Measurements from ENCODE around the gene TRIM54. TPM values are rescaled to one million over a fixed set of nuclear protein-coding genes. Genes with fewer than 3 reads are reported as not detected.
"Not testable (repeated sequence)": the region's sequence is repeated elsewhere in the genome, so short reads cannot be mapped to it uniquely, and the experiment has no call there.

Gene TRIM54
- total RNA-seq, 2 experiments from 2014 or later: 0.13 TPM; not detected in 1

DNA sequence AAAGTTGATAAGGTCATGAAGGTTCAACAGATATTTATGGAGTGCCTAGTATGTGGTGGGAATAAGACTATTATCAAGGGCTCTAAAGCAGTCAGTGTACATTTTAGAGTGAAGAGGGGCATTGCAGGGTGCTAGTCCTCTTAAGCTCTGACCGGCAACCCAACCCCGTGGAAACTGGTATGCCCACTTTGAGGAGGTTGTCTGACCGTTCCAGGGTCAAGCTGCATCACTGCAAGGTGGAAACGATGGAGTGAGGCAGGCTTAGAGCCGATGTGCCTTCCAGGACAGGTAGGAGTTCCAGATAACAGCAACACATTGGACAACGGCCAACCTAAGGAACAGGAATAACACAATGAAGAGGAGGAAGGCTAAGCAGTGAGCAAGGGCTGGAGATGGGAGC lies 27.4 kb downstream of the TRIM54 start:
- H3K9me3 Mint-ChIP-seq: no peaks in the 10 kb centered on the region
- no peak overlapping the region for H3K27ac Mint-ChIP-seq
- H3K4me3 Mint-ChIP-seq: no peak overlapping the region
- no peak for DNase-seq
- peaks cover 29% of the 10 kb centered on the region for H3K36me3 Mint-ChIP-seq (ENCODE audit: low read depth)
- peaks cover 4% of the 10 kb centered on the region for H3K4me1 Mint-ChIP-seq
- ChIA-PET POLR2A (no interaction called here), CTCF (no interaction called here)
- peaks cover 21% of the 10 kb centered on the region for H3K27me3 Mint-ChIP-seq

DNA sequence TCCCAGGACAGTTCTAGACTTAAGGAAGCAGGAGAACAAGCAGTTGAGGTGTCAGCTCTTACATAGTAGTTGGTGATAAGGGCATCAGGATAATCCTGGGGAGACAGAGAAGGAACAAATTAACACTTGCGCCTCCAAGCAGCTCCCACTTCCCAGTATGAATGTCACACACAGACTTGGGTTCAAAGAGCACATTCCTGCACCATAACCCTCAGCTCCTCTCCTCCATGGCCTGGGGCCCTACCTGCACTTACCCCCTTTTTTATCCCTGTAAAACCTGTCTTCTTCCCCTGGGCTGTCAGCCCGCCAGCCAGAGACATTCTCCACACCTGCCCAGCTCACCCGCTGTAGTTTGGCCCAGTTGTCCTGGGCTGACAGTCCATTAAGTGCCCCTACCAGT lies 29.9 kb downstream of the TRIM54 start:
- ChIA-PET POLR2A (interaction anchor here (1.2 to 1.5 kb wide), 2 partner anchors 10 to 11 kb away, joined by 4 to 10 read pairs; partner anchors contain the start of gene MPV17), CTCF (interaction anchor here (1.0 to 4.4 kb wide), 2 partner anchors 9 to 10 kb away, joined by 3 to 16 read pairs; no protein-coding TSS in a partner anchor)
- no peak overlapping the region for H3K27ac Mint-ChIP-seq
- H3K4me1 Mint-ChIP-seq: no peaks in the 10 kb centered on the region
- peaks cover 2% of the 10 kb centered on the region for H3K27me3 Mint-ChIP-seq
- H3K9me3 Mint-ChIP-seq: no peaks in the 10 kb centered on the region
- H3K36me3 Mint-ChIP-seq (ENCODE audit: low read depth): peaks cover 29% of the 10 kb centered on the region
- H3K4me3 Mint-ChIP-seq: no peak overlapping the region
- no peak for DNase-seq

DNA sequence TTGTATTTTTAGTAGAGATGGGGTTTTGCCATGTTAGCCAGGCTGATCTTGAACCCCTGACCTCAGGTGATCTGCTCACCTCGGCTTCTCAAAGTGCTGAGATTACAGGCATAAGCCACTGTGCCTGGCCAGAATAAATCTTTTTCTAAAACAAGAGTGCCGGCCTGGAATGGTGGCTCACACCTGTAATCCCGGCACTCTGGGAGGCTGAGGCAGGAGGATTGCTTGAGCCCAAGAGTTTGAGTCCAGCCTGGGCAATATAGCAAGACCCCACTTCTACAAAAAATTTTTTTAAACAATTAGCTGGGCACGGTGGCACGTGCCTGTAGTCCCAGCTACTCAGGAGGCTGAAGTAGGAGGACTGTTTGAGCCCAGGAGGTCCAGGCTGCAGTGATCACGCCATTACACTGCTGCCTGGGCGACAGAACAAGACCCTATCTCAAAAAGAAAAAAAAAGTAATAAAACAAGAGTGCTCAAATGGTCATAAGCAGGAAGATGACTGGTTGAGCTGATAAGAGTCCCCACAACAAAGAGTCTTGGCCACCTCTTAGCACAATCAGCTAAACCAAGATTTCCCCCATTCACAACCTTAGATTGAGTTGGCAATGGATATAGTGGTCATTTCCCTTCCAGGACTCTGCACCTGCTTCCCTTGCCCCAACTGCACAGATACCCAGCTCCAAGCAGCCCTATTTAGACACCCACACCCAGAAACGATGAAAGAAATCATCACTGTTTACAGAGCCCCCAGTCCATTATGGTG lies 31.8 kb downstream of the TRIM54 start:
- no peak overlapping the region for H3K27ac Mint-ChIP-seq
- H3K4me3 Mint-ChIP-seq: no peak overlapping the region
- no peaks in the 10 kb centered on the region for H3K9me3 Mint-ChIP-seq
- ChIA-PET CTCF (interaction anchor here (0.8 to 4.4 kb wide), 3 partner anchors 11 to 56 kb away, joined by 3 to 16 read pairs (median 4); no protein-coding TSS in a partner anchor), POLR2A (interaction anchor here (0.6 to 2.2 kb wide), 3 partner anchors 9 to 50 kb away, joined by 3 to 10 read pairs (median 3); partner anchors contain the start of gene MPV17)
- H3K36me3 Mint-ChIP-seq (ENCODE audit: low read depth): peaks cover 26% of the 10 kb centered on the region
- H3K4me1 Mint-ChIP-seq: no peaks in the 10 kb centered on the region
- DNase-seq: no peak
- no peaks in the 10 kb centered on the region for H3K27me3 Mint-ChIP-seq

DNA sequence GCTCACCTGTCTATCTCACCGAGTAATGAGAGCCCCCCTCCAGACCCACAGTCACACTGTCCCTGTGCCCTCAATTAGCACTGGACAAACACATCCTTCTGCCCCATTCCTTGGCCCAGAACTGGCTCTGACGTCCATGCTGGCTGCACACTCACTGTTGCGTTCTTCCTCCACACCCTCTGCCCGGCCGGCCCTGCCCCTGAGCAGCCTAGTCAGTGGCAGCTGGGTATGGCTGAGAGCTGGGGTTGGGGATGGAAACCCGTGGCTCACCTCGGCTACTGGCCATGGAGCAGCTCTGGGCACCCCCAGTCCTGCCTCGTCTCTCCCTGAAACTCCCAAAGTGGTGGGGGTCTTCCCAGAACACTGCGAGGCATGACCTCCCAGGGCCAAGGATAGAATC lies 32.5 kb downstream of the TRIM54 start:
- H3K27me3 Mint-ChIP-seq: no peaks in the 10 kb centered on the region
- ChIA-PET CTCF (interaction anchor here (0.8 to 4.4 kb wide), 4 partner anchors 12 to 173 kb away, joined by 3 to 16 read pairs (median 4); no protein-coding TSS in a partner anchor), POLR2A (interaction anchor here (1.2 to 2.2 kb wide), 2 partner anchors 8 to 50 kb away, joined by 3 to 10 read pairs; partner anchors contain the start of gene MPV17)
- no peak overlapping the region for H3K27ac Mint-ChIP-seq
- DNase-seq: no peak
- no peak overlapping the region for H3K4me3 Mint-ChIP-seq
- peaks cover 22% of the 10 kb centered on the region for H3K36me3 Mint-ChIP-seq (ENCODE audit: low read depth)
- H3K9me3 Mint-ChIP-seq: no peaks in the 10 kb centered on the region
- H3K4me1 Mint-ChIP-seq: no peaks in the 10 kb centered on the region

DNA sequence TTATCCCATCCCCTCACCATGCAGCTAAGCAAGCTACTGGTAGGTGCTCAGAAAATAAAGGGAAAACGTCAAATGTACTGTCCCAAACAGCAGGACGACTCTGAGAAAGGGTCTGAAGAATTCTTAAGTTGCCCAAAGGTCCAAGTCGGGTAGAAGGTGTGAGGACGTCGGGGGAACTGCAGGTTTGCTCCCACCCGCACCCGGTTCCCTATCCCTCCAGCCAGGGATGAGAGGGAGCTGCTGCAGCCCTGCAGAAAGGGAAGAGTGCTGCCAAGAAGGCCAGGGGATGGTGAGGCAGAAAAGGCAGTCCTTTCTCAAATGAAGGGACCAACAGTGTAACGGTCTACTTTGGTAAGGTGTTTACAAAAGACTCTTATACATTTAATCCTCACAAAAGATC lies 32.9 kb downstream of the TRIM54 start:
- Mint-ChIP-seq H3K27ac (no peak overlapping the region), H3K36me3 (ENCODE audit: low read depth) (peaks cover 20% of the 10 kb centered on the region), H3K4me1 (no peaks in the 10 kb centered on the region), H3K27me3 (no peaks in the 10 kb centered on the region), H3K4me3 (no peak overlapping the region), H3K9me3 (no peaks in the 10 kb centered on the region)
- ChIA-PET POLR2A (interaction anchor here (1.2 to 2.2 kb wide), 2 partner anchors 8 to 51 kb away, joined by 3 to 10 read pairs; partner anchors contain the start of gene MPV17), CTCF (interaction anchor here (0.9 kb wide), 1 partner anchor 173 kb away, joined by 3 read pairs; no protein-coding TSS in a partner anchor)
- DNase-seq: no peak

DNA sequence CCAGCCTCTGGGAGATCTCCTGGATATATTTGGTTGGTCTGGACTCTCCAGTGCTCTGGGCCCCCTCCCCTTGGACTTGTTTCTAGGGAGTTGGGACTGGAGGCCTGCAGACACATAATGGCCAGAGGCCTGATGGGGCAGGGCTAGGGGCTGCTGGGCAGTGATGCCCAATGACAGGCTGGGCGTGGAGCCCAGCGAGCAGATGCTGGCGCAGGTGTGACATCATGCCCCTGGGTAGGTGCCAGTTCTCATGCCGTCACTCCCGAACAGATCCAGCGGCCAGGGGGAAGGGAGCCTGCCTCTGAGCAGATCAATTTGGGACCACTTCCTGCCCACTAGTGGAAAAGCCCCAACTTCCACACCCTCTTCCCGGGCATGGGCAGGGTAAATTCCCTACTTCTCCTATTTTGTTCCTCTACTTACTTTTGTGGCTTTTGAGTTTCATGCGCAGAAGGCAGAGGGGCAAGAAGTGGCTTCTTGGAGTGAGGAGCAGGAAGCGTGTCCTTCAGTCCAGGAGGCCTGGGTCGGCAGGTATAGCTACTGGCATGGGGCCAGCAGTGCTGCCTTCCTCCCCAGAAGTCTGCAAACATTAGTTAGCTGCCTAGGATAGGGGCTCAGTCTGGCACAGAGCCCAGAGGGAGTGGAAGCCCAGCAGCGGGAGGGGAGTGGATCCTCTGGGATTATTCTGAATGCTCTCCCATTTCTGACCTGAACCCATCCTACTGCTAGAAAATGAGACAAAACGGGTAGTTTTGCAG lies 34.6 kb downstream of the TRIM54 start:
- DNase-seq: no peak
- peaks cover 7% of the 10 kb centered on the region for H3K4me1 Mint-ChIP-seq
- no peaks in the 10 kb centered on the region for H3K9me3 Mint-ChIP-seq
- ChIA-PET CTCF (interaction anchor here (1.1 to 5.1 kb wide), 2 partner anchors 14 to 37 kb away, joined by 3 to 27 read pairs; no protein-coding TSS in a partner anchor), POLR2A (no interaction called here)
- H3K36me3 Mint-ChIP-seq (ENCODE audit: low read depth): peaks cover 9% of the 10 kb centered on the region
- no peak overlapping the region for H3K27ac Mint-ChIP-seq
- H3K4me3 Mint-ChIP-seq: no peak overlapping the region
- no peaks in the 10 kb centered on the region for H3K27me3 Mint-ChIP-seq

DNA sequence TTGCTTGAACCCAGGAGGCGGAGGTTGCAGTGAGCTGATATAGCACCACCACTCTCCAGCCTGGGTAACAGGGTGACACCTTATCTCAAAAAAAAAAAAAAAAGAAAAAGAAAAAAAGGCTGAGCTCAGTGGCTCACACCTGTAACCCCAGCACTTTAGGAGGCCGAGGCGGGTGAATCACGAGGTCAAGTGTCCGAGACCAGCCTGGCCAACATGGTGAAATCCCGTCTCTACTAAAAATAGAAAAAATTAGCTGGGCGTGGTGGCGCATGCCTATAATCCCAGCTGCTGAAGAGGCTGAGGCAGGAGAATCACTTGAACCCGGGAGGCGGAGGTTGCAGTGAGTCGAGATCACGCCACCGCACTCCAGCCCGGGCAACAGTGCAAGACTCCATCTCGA lies 37.6 kb downstream of the TRIM54 start:
- ChIA-PET CTCF (interaction anchor here (0.5 to 5.1 kb wide), 3 partner anchors 17 to 69 kb away, joined by 3 to 27 read pairs (median 4); partner anchors contain the start of genes EIF2B4 and SNX17), POLR2A (interaction anchor here (1.1 kb wide), 1 partner anchor 27 kb away, joined by 3 read pairs; no protein-coding TSS in a partner anchor)
- peaks cover 22% of the 10 kb centered on the region for H3K4me1 Mint-ChIP-seq
- not testable (repeated sequence) for H3K27me3 Mint-ChIP-seq; H3K27ac Mint-ChIP-seq; H3K4me3 Mint-ChIP-seq; H3K36me3 Mint-ChIP-seq (ENCODE audit: low read depth); H3K9me3 Mint-ChIP-seq; DNase-seq

DNA sequence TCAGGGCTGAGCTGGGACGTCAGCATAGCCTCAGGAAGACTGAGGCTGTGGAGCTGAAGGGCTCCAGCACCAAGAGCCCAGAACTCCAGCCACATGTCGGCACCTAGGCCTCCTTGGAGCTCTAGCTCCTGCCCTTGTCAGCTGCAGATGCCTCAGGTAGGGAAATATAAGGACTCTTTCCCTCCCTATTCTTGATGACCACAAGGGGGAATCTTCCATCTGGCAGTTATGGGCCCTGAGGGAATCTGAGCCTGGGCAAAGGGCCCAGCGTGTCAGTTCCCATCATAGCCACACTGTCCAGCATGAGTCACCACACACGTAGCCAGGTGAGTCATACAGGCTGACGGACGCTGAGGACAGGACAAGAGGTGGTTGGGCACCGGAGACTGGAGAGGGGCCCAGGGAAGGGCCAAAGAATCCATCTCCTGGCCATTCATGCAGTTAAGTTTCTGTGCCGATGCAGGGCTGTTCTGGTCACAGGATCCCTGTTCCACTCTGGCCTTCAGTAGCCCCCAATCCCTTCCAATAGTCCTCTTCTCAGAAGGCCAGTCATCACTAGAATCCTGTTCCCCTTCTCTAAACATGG lies 38.8 kb downstream of the TRIM54 start:
- Mint-ChIP-seq H3K27ac (no peak overlapping the region), H3K4me3 (no peak overlapping the region), H3K4me1 (peaks cover 22% of the 10 kb centered on the region), H3K9me3 (no peaks in the 10 kb centered on the region), H3K27me3 (no peaks in the 10 kb centered on the region), H3K36me3 (ENCODE audit: low read depth) (peaks cover 11% of the 10 kb centered on the region)
- ChIA-PET CTCF (interaction anchor here (1.6 to 5.1 kb wide), 3 partner anchors 9 to 49 kb away, joined by 3 to 27 read pairs (median 3); partner anchors contain the start of genes EIF2B4 and SNX17), POLR2A (interaction anchor here (3.1 to 3.4 kb wide), 2 partner anchors 35 to 58 kb away, joined by 17 to 22 read pairs; partner anchors contain the start of genes GTF3C2 and ZNF513)
- DNase-seq: no peak

DNA sequence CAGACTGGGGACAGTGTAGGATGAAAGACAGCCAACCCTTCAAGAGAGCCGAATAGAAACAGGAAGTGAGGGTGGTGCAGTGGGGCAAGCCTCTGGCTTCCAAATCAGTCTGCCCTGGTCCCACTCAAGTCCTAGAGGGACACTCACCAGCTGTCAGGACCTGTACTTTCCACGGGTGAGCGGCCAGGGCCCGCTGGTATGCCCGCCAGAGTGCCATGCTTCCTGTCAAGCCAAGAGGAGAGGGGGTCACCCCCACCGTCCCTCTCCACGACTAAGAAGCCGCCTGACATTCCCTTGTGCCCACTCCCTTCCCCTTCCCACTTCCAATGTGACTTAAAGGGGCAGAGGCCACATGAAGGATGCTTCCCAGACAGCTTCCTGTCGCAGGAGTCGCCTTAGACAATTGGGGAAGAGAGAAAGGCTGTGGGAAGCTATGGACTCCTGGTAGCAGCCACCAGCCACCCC lies 40.1 kb downstream of the TRIM54 start:
- ChIA-PET POLR2A (interaction anchor here (0.8 to 3.4 kb wide), 22 partner anchors 8 to 341 kb away, joined by 3 to 22 read pairs (median 6); partner anchors contain the start of genes AGBL5, GTF3C2, OST4 and PPM1G), CTCF (interaction anchor here (0.9 to 3.0 kb wide), 7 partner anchors 10 to 361 kb away, joined by 3 to 19 read pairs (median 3); partner anchors contain the start of gene TRIM54)
- H3K9me3 Mint-ChIP-seq: no peaks in the 10 kb centered on the region
- peak overlapping the region; percentile 97 for H3K4me3 Mint-ChIP-seq
- peak; percentile 31 for DNase-seq
- H3K27me3 Mint-ChIP-seq: no peaks in the 10 kb centered on the region
- H3K36me3 Mint-ChIP-seq (ENCODE audit: low read depth): peaks cover 23% of the 10 kb centered on the region
- H3K4me1 Mint-ChIP-seq: peaks cover 22% of the 10 kb centered on the region
- H3K27ac Mint-ChIP-seq: peak overlapping the region; percentile 79

DNA sequence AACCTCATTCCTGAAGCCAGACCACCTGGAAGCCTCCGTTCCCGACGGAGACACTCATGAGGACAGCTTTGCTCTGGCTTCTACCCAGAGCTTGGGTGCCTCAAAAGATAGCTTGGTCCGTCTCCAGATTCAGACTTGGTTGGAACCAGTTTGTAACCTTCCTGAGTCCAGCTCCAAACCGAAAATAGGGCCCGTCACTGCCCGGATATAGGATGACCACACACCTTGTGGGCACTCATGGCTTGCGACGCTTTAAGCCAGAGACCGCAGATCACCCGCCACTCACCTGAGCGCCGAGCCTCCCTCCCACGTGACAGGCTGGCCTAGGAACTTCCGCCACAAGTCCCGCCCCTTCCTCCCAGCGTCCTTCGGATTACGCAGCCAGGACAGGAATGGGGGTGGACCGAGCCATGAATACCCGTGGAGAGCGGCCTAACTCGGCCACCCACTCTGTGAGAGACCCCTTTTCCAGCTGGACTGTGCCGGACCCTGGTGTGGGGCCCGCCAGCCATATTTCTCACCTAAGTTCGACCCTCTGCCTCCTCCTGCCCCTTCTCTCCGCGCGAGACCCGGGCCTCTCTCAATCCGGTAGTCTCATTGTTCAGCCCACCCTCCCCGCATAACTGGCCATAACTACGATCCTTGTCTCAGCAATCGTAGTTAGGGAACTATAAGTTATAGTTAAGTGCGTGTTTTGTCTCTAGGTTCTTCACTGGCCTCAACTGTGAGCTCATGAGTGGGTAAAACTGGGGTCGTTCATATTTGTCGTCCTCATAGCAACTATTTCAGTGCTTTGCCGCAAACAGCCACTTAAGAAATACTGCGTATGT lies 40.8 kb downstream of the TRIM54 start, which contains the start of gene MPV17:
MPV17 (minus strand) TSS at position 332 of the 830 bp plus-strand sequence. CDS start 580 bp downstream, outside the sequence.
- CTCF ChIA-PET: interaction anchor here (0.9 to 3.0 kb wide), 8 partner anchors 20 to 360 kb away, joined by 3 to 19 read pairs (median 4); partner anchors contain the start of gene TRIM54
- peak; percentile 91 for DNase-seq
- no peaks in the 10 kb centered on the region for H3K9me3 Mint-ChIP-seq

More for the DNA sequence above, 40.8 kb downstream of the TRIM54 start, which contains the start of gene MPV17:
- Mint-ChIP-seq H3K4me1 (peaks cover 22% of the 10 kb centered on the region), H3K27me3 (no peaks in the 10 kb centered on the region), H3K36me3 (ENCODE audit: low read depth) (peaks cover 26% of the 10 kb centered on the region), H3K27ac (peak within 1 kb of the TSS; percentile 79), H3K4me3 (peak within 1 kb of the TSS; percentile 97)
- POLR2A ChIA-PET: interaction anchor here (0.8 to 3.4 kb wide), 25 partner anchors 8 to 536 kb away, joined by 3 to 22 read pairs (median 5); partner anchors contain the start of genes AGBL5, GTF3C2, OST4 and PPM1G
